NCI-H2171 (cell line): Measurements from ENCODE around the gene ADAMTS2.
"Not testable (repeated sequence)": the region's sequence is repeated elsewhere in the genome, so short reads cannot be mapped to it uniquely, and the experiment has no call there.

Source experiments
- DNase-seq: peaks from one replicate; lab custom pipeline; 2025; lab: John Stamatoyannopoulos, UW

ADAMTS2 gene

DNA sequence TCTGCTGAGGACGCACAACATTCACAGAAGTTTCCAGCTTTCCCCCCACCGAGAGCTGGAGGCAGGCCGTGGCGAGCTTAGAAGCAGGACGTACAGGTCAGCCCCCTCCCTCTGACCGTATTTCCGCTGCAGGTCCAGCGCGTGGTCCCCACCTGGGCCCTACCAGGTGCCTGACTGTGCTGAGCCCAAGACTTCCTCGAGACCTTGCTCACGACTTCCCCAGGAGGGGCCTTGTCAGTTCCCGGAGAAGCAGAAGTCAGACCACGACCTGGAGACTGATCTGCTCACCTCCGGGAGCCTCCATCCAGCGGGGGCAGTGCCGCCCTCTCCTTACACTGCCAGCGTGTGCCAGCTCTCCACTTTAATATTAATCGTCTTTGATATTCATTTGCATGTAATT is 128.9 kb downstream of the ADAMTS2 start:
- not testable (repeated sequence) for DNase-seq

- DNase-seq: no peak
These were observed 129.7 kb downstream of the ADAMTS2 start for GRCh38 chr5:179215576-179215975.

DNA sequence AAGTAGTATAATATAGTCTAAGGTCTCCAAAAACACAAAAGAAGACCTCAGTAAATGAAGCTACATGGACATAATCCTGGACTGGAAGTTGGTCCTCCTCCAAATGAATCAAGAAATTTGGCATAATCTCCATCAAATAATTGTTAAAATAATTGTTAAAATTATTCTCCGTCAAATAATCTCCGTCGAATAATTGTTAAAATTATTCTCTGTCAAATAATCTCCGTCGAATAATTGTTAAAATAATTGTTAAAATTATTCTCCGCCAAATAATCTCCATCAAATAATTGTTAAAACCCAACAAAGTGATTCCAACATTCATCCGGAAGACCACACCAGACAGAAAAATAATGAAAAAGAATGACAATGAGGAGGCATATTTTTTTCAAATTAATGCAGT is 130.6 kb downstream of the ADAMTS2 start:
- no peak for DNase-seq

GRCh38 chr5:179212870-179213269 is 132.4 kb downstream of the ADAMTS2 start:
- DNase-seq: no peak

DNA sequence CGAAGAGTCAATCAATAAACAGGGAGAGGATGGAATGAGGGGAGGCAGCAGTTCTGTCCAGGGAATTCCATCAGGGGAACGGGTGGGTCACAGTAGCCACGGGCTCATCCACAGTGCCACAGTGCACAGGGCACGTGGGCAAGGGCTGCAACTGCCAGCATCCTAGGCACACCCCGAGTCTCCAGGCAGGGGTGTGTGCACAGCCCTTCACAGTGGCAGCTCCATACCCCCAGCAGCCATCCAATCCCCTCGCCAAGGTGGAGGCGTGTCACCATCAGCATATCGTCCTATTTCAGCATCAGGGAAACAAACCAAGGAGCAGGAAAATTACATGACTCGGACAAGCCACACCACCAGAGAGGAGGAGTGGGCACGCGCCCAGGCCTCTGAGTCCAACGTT is 133.6 kb downstream of the ADAMTS2 start:
- DNase-seq: no peak

GRCh38 chr5:179211068-179211467 is 134.2 kb downstream of the ADAMTS2 start:
- DNase-seq: no peak

- no peak for DNase-seq
These were observed 134.8 kb downstream of the ADAMTS2 start for GRCh38 chr5:179210478-179210877.

- no peak for DNase-seq
These were observed 135.7 kb downstream of the ADAMTS2 start for GRCh38 chr5:179209359-179210150.

DNA sequence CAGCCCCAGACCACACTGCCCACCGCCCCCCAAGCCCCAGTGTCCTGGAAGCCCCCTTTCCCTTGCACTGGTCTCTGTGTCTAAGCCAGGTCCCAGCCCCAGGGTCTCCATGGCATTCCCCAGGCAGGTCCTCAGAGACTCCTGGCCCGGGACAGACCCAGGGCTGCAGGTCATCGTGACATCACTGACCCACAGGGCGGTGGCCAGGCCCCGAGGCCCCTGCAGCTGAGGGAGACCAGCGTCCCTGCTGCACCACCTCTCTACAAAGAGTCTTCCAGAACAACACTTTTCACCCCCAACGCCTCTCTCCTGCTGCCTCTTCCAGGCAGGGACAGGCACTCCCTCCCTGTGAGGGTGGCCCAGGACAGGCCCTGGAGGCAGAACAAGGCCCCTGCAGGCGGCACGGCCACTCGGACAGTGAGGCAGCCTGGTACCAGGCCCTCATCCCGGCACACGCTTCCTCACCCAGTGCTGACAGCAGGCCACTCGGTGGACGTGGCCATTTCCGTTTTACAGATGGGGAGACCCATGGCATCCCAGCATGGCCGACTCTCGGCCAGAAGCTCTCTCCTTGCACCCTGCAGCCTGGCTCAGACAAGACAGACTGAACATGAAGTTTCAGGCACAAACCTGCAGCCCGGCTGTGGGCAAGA is 136.4 kb downstream of the ADAMTS2 start:
- DNase-seq: no peak

DNA sequence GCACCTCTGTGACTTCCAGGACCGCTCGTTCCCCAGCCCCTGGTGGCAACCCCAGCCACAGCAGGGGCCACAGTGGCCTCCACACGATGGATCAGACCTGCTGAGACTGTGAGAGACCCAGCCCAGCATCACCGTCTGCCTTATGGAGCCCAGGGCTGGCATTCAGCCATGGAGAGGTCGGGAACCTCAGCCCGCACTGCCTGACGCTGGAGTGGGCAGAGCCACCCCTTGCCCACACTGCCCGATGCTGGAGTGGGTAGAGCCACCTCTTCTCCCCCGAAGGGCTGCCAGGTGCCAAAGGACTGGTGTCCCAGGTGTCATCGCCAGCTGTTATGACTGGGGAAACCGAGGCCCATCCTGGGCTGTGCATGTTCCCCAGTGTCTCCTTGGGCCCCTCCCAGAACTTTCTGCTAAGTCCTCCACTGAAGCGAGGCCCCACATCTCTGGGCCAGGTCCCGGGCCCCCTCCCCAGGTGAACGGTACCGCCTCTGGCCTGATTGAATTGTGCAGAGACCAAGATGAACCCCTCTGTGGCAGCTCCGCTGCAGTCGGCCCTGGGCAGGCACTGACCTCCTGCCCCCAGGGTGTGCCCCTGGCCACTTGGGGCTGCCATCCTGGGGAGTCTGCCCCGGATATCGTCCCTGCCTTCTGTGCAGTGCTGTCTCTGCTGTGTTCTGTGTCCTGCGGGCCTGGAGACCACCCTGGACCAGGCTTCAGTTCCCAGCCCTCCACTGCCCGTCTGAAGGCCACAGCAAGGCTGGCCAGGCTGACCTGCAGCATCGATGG is 137.1 kb downstream of the ADAMTS2 start:
- no peak for DNase-seq

GRCh38 chr5:179207470-179207869 is 137.8 kb downstream of the ADAMTS2 start:
- no peak for DNase-seq

- DNase-seq: no peak
These were observed 138.9 kb downstream of the ADAMTS2 start for GRCh38 chr5:179206366-179206765.

- DNase-seq: no peak
These were observed 140.0 kb downstream of the ADAMTS2 start for GRCh38 chr5:179205277-179205676.

DNA sequence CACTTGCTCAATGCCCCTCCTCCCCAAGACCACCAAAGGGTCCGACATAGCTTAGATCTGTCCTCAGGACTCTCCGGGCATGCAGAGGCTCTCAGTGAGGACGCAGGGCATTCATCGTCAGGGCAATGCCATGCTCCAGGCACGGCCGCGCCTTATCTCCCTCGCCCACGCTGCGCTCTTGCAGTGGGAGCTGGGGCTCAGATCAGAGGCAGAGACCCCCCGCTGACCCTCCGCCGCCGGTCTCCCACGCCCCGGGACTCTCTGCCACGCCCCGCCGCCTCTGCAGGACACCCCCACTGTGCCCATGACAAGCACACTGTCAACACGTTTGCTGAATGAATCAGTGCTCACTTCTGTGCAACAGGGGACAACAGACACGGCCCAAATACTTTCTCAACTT is 140.7 kb downstream of the ADAMTS2 start:
- DNase-seq: no peak

- DNase-seq: no peak
These were observed 142.0 kb downstream of the ADAMTS2 start for GRCh38 chr5:179203248-179203647.

- no peak for DNase-seq
These were observed 143.3 kb downstream of the ADAMTS2 start for GRCh38 chr5:179201986-179202385.

DNA sequence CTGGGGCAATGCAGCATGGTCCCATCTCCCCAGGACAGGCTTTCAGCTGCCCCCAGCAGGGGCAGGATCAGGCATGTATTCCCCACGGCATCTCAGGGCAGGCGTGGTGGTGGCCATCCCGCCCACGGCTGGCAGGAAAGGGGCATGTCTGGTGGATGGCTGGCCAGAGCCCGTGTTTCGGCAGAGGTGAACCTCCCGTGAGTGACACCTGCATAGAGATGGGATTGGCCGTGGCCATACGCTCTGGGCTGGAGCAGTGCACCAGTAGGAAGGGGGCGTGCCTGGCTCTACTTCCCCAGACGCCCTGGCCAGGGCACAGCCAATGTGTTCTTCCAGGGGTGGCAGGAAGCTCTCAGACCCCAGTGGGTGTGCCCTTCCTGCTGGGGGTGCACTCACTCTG is 146.0 kb downstream of the ADAMTS2 start:
- DNase-seq: no peak

DNA sequence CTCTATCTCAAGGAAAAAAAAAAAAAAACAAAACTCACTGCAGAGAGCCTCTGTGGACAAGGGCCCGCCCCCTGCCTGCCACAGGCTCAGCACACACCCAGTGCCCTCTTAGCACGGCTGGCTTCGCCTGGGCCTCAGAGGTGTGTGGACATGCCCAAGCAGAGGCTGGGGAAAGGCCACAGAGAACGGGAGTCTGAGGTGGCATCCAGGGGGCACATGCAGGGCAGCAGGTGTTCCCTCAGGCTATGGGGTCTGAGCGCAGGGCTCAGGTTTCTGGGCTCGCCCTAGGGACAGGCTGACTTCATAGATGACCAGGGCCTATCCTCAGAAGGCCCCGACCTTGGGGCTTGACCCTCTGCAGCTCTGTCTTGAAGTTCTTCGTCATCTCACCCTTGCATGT is 146.4 kb downstream of the ADAMTS2 start:
- DNase-seq: no peak

DNA sequence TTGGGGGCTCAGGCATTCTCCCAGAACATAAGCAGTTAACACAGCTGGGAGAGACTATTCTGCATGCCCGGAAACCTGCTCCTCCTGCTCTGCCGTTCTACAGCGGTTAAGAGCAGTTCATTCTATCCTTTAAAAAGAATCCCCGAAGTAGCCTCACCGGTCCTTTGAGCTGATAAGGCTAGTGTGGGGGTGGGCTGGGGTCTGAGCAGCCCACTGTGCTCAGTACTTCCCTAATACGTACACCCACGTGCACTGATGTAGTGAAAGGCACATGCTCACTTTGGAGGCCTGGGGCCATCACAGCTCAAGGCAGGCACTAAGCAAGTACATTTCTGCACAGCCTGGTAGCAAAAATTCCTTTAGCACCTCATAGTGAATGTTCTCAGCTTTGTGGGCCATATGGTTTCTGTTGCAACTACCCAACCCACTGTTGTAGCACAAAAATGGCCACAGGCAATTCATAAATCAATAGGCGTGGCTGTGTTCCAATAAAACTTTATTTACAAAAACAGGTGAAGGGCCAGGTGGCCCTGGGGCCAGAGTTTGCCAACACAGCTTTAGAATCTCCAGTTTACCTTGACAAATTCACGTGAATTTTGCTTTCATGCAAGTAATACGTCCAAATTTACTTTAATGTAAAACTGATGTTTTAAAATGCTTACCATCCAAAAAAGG is 148.7 kb downstream of the ADAMTS2 start:
- no peak for DNase-seq

DNA sequence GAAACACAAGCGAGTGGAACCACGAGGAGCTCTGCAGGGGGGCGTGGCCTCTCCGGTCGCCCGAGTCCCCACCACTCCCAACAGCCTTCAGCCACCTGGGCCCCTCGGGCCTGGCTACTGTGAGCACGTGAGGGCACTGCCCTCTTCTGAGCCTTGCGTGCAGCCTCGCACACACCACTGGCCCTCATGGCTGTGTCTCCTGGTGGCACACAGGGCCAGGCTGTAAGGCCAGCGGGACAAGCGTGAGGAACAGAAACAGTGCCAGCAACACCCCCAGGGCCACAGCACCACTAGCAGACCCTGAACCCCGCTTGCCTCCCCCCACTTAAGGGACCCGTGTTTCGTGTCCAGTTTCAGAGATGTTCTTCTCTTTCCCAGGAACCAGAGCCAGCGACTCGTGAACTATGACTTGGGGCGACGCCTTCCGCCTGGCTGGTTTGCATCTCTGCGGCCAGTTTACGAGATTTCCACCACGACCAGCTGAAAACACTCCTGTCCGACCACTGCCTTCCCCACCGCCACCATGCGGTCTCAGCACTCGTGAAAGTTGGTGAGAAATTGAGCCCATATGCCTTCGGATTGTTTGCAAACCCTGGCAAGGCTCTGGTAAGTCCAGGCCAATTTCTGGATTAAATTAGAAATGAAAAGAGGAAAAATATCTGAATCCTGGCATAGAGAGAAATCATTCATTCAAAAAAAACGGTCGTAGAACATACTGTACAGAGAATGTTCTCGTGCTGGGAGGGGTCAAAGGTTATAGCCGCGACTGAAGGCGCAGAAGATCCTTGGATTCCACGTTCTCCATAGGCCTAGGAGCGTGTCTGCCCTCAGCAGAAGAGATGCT is 149.5 kb downstream of the ADAMTS2 start:
- no peak for DNase-seq

DNA sequence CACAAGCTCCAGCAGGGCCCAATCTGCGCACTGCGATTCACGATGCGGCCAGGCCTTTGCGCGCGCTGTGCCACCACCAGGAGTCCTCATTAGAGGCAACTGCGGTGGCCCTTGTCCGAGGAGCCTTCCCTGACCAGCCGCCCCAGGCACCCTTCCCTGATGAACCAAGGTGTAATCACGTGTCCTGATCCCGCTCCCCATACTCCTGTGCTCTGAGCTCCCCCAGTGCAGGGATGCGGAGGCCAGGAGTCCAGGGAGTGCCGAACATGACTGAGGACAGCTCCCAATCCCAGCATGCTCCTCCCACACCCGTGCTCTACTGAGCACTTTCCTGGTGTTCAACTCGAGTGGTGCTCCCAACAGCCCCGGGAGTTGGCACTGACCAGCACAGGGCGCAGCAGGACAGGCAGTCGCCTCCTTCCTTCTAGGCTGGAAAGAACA is 150.3 kb downstream of the ADAMTS2 start:
- no peak for DNase-seq
